G401.6 (cell line): ENCODE data around the gene RBMX.

Experiments
- FAIRE-seq: peaks from 2 replicates; lab custom pipeline; 2012; peaks lifted over from hg19 to GRCh38; lab: Jason Lieb, UNC

RBMX gene

DNA sequence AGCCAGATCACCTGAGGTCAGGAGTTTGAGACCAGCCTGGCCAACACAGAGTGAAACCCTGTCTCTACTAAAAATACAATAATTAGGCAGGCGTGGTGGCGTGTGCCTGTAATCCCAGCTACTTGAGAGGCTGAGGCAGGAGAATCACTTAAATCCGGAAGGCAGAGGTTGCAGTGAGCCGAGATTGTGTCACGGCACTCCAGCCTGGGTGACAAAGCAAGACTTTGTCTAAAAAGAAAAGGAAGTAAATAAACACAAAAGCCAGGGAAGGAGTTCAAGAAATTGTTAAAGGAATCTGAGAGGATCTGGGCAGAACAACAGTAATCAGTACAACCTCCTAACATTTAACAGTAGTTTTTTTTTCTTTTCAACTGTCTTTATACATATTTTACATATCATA is 51.1 kb downstream of the RBMX start:
- FAIRE-seq = no peak

DNA sequence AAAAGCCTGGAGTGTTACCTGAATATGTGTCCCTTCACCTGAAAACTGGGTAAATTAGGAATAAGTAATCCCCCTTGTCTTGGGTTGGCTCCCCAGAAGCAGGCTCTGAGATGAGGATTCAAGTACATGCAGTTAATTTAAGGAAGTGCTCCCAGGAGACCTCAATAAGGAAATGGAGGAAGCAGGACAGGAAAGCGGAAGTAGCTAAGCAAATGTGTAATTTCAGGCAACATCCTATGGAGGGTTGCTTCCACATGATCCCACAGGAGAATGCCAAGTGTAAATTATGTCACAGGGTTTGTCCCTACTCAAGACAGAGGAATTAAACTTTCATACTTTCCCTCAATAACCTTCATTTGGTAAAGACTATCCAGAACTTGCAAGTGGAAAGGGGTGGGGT is 51.7 kb downstream of the RBMX start:
- no peak for FAIRE-seq

- FAIRE-seq = no peak
Observed at GRCh38 chrX:136827026-136827425, 53.5 kb downstream of the RBMX start.

GRCh38 chrX:136825771-136826170 is 54.8 kb downstream of the RBMX start:
- FAIRE-seq = no peak
